HG03342 (cell line): ENCODE measurements around the gene RPS6KA5.

ENCODE experiments used
- ATAC-seq: cut with Tn5 transposase; IDR thresholded peaks from one replicate; pipeline ENCODE4 v1.9.1; 2021; ENCODE audit warnings: mild to moderate bottlenecking, moderate library complexity; ENCODE audit not compliant: unreplicated experiment

Gene RPS6KA5

GRCh38 chr14:90812109-90812508 lies 248.3 kb downstream of the RPS6KA5 start:
- ATAC-seq = no peak

- ATAC-seq = no peak
Observed at GRCh38 chr14:90811641-90812040, 248.8 kb downstream of the RPS6KA5 start.

GRCh38 chr14:90810806-90811205 lies 249.6 kb downstream of the RPS6KA5 start:
- no peak for ATAC-seq

GRCh38 chr14:90809530-90810312 lies 250.7 kb downstream of the RPS6KA5 start:
- no peak for ATAC-seq

- no peak for ATAC-seq
Observed at GRCh38 chr14:90808759-90809529, 251.5 kb downstream of the RPS6KA5 start.

GRCh38 chr14:90807060-90807459 lies 253.4 kb downstream of the RPS6KA5 start:
- ATAC-seq = no peak

GRCh38 chr14:90805662-90806540 lies 254.5 kb downstream of the RPS6KA5 start:
- ATAC-seq = no peak

- ATAC-seq = no peak
Observed at GRCh38 chr14:90805084-90805391, 255.4 kb downstream of the RPS6KA5 start.

GRCh38 chr14:90804292-90805083 lies 256.0 kb downstream of the RPS6KA5 start:
- no peak for ATAC-seq

GRCh38 chr14:90803249-90803648 lies 257.2 kb downstream of the RPS6KA5 start:
- no peak for ATAC-seq

- no peak for ATAC-seq
Observed at GRCh38 chr14:90799420-90799819, 261.0 kb downstream of the RPS6KA5 start.

GRCh38 chr14:90797919-90798318 lies 262.5 kb downstream of the RPS6KA5 start:
- no peak for ATAC-seq
